OCI-LY7 (cell line): ENCODE data around the gene GALNT3. TPM values are rescaled to one million over a fixed set of nuclear protein-coding genes. Genes with fewer than 3 reads are reported as not detected.

Experiments
- BruUV-seq: library from RNA; stranded (reverse); fragments of 400-500 nt; replicated peaks from 2 replicates; lab custom pipeline; 2021; lab: Mats Ljungman, UMichigan
- CTCF ChIA-PET: fragments of 300-600 bp; sonication (Branson Sonifier 250); formaldehyde crosslinking; loops from one replicate; lab custom pipeline; 2022; ENCODE audit warnings: antibody characterized with exemption; ENCODE audit not compliant: unreplicated experiment; lab: Charles Lee
- POLR2A ChIA-PET: fragments of 300-600 bp; sonication (Branson Sonifier 250); formaldehyde crosslinking; loops from one replicate; lab custom pipeline; 2022; ENCODE audit warnings: antibody characterized with exemption; lab: Charles Lee
- DNase-seq: peaks from one replicate; pipeline ENCODE4 v3.0.0-alpha.2; 2015; ENCODE audit warnings: low spot score
- H2AFZ ChIP-seq: fragments of 200-600 bp; sonication (generic), shearing (Covaris generic); 2 replicates; pipeline ENCODE4 v1.6.1; 2014; ENCODE audit warnings: mild to moderate bottlenecking, antibody characterized with exemption, low read length, moderate library complexity
- H3K27ac ChIP-seq: fragments of 200-600 bp; sonication (generic); 2 replicates; pipeline ENCODE4 v1.5.1; 2014; ENCODE audit warnings: mixed run types, low read depth, mild to moderate bottlenecking, moderate library complexity, low read length, inconsistent platforms; ENCODE audit not compliant: poor library complexity, severe bottlenecking
- H3K36me3 ChIP-seq: fragments of 200-600 bp; sonication (generic); 2 replicates; pipeline ENCODE4 v1.6.1; 2014; ENCODE audit warnings: mild to moderate bottlenecking, antibody characterized with exemption, low read length, moderate library complexity, mixed read lengths; ENCODE audit not compliant: insufficient read depth
- H3K4me1 ChIP-seq: fragments of 200-600 bp; sonication (generic); 2 replicates; pipeline ENCODE4 v1.5.1; 2014; ENCODE audit warnings: mild to moderate bottlenecking, low read length; ENCODE audit not compliant: insufficient read depth, poor library complexity, severe bottlenecking
- H3K4me2 ChIP-seq: fragments of 200-600 bp; sonication (generic); 2 replicates; pipeline ENCODE4 v1.6.1; 2014; ENCODE audit warnings: mild to moderate bottlenecking, low read length
- H3K4me3 ChIP-seq: fragments of 200-600 bp; sonication (generic); 2 replicates; pipeline ENCODE4 v1.5.1; 2014; ENCODE audit warnings: mild to moderate bottlenecking, low read depth, low read length; ENCODE audit not compliant: poor library complexity, severe bottlenecking
- H3K79me2 ChIP-seq: fragments of 200-600 bp; sonication (generic); 2 replicates; pipeline ENCODE4 v1.6.1; 2016; ENCODE audit warnings: low read depth, mild to moderate bottlenecking, low read length, moderate library complexity, mixed read lengths; ENCODE audit not compliant: insufficient read depth
- H3K9me2 ChIP-seq: fragments of 200-600 bp; sonication (generic); 2 replicates; pipeline ENCODE4 v1.6.1; 2016; ENCODE audit warnings: mild to moderate bottlenecking, low read length, mixed read lengths; ENCODE audit not compliant: insufficient read depth
- H3K9me3 ChIP-seq: fragments of 200-600 bp; sonication (generic); 2 replicates; pipeline ENCODE4 v1.6.1; 2014; ENCODE audit warnings: mild to moderate bottlenecking, mixed run types, low read length, mixed read lengths
- H4K20me1 ChIP-seq: fragments of 200-600 bp; sonication (generic); 2 replicates; pipeline ENCODE4 v1.6.1; 2014; ENCODE audit warnings: mild to moderate bottlenecking, antibody characterized with exemption, low read length, moderate library complexity, mixed read lengths; ENCODE audit not compliant: insufficient read depth
- EZH2phosphoT487 ChIP-seq: fragments of 200-600 bp; sonication (generic); IDR thresholded peaks from 2 replicates; pipeline ENCODE4 v1.6.1; 2018; ENCODE audit warnings: low read depth, borderline replicate concordance, mild to moderate bottlenecking, mixed run types, antibody characterized with exemption, low read length, moderate library complexity, mixed read lengths
- intact Hi-C: fragments of 100-400 bp; cut with micrococcal nuclease; formaldehyde crosslinking; loops from one replicate; pipeline ENCODE4 v1.10.0; 2022; ENCODE audit not compliant: unreplicated experiment
- total RNA-seq, 2 experiments: library from RNA; depleted of rRNA in 1 of 2; stranded (reverse); fragments of >200 nt in 1 of 2; shearing (Covaris generic) in 1 of 2; gene quantifications; 2 replicates each; pipeline ENCODE4 v1.2.3, GENCODE V29; 2014 to 2022
- TF ChIP-seq, protein P1 (sequence below): fragments of 200-600 bp; sonication (generic); conservative IDR thresholded peaks from 2 replicates; pipeline ENCODE4 v1.5.1; 2014; ENCODE audit warnings: mild to moderate bottlenecking, antibody characterized with exemption, low read length, moderate library complexity, mixed read lengths

The GALNT3 gene
- total RNA-seq, 2 experiments from 2014 or later: 0.44 to 3.6 TPM

DNA sequence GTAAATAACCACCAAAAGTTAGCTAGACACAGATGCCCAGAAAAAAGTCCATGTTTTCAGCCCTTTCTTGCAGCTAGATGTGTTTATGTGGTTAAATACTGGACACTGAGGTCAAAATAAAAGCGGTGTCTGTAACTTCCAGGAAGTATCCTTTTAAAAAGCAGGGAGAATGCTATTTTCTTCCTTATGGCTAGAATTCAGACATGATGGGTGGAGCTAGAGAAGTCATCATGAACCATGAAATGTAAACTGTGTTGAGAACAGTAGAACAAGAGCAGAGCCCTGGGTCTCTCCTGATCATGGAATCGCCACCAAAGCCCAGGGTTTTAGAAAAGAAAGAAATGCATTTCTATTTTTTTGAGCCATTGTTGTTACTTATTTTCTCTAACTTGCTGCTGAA, 41.3 kb upstream of the GALNT3 start:
- Histone ChIP-seq H3K4me1 (no peaks in the 10 kb centered on the region), H3K4me2 (no peak overlapping the region), H2AFZ (no peak overlapping the region), H3K9me3 (no peaks in the 10 kb centered on the region), H3K36me3 (no peaks in the 10 kb centered on the region), H3K9me2 (no peaks in the 10 kb centered on the region), H4K20me1 (no peaks in the 10 kb centered on the region), H3K4me3 (no peak overlapping the region), H3K27ac (no peak overlapping the region), H3K79me2 (no peaks in the 10 kb centered on the region)
- no peak for DNase-seq
- intact Hi-C loops: no loop called here
- POLR2A ChIA-PET: interaction anchor here (0.6 to 0.9 kb wide), 2 partner anchors 70 to 114 kb away, joined by 3 read pairs; no protein-coding TSS in a partner anchor
- no TSS peak for BruUV-seq
- TF ChIP-seq EZH2phosphoT487: no peak
- TF ChIP-seq, protein P1, sequence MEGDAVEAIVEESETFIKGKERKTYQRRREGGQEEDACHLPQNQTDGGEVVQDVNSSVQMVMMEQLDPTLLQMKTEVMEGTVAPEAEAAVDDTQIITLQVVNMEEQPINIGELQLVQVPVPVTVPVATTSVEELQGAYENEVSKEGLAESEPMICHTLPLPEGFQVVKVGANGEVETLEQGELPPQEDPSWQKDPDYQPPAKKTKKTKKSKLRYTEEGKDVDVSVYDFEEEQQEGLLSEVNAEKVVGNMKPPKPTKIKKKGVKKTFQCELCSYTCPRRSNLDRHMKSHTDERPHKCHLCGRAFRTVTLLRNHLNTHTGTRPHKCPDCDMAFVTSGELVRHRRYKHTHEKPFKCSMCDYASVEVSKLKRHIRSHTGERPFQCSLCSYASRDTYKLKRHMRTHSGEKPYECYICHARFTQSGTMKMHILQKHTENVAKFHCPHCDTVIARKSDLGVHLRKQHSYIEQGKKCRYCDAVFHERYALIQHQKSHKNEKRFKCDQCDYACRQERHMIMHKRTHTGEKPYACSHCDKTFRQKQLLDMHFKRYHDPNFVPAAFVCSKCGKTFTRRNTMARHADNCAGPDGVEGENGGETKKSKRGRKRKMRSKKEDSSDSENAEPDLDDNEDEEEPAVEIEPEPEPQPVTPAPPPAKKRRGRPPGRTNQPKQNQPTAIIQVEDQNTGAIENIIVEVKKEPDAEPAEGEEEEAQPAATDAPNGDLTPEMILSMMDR: no peak
- CTCF ChIA-PET: no interaction called here

DNA sequence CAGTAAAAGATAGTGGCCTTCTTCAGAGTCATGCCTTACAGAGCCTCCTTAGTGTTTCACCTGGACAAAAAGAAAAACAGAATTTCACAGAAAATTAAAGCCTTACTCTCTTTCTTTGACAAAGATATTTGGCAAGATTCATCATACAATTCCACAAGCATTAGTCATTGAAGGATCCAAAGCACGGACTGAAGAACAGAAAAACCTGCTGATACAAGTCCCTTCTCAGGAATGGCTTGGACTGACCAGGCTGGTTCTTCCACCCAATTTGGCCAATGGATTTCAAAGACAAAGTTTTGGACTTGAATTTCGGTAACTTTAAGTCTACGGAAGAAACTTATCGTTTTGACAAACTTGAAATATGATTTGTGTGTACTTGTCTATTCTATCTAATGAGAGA, 39.1 kb upstream of the GALNT3 start:
- Histone ChIP-seq H3K36me3 (no peaks in the 10 kb centered on the region), H3K79me2 (no peaks in the 10 kb centered on the region), H3K9me3 (no peaks in the 10 kb centered on the region), H3K27ac (no peak overlapping the region), H3K4me1 (no peaks in the 10 kb centered on the region), H3K9me2 (no peaks in the 10 kb centered on the region), H4K20me1 (no peaks in the 10 kb centered on the region), H3K4me3 (no peak overlapping the region), H2AFZ (no peak overlapping the region), H3K4me2 (no peak overlapping the region)
- CTCF ChIA-PET: no interaction called here
- BruUV-seq: no TSS peak
- intact Hi-C loops: no loop called here
- no peak for TF ChIP-seq EZH2phosphoT487
- TF ChIP-seq, protein P1: no peak
- no peak for DNase-seq
- POLR2A ChIA-PET: no interaction called here

DNA sequence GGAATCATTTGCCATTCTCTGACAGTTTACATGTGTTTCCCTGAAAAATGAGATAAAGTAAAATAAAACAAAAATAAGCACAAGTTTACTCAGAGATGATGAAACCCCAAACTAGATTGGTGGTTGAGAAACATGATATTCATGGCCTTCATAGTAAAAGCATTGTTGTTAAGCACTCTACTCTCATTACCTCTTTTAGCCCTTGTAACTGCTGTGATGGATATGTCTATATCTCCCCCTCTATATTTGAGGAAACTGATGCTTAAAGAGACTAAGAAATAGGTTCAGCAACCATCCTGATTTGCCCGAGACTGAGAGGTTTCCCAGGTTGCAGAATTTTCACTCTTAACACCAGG, 33.9 kb upstream of the GALNT3 start:
- BruUV-seq: no TSS peak
- Histone ChIP-seq H3K4me3 (no peak overlapping the region), H3K4me2 (no peak overlapping the region), H3K4me1 (no peaks in the 10 kb centered on the region), H3K9me2 (no peaks in the 10 kb centered on the region), H3K36me3 (no peaks in the 10 kb centered on the region), H3K79me2 (no peaks in the 10 kb centered on the region), H4K20me1 (no peaks in the 10 kb centered on the region), H2AFZ (no peak overlapping the region), H3K27ac (no peak overlapping the region), H3K9me3 (no peaks in the 10 kb centered on the region)
- POLR2A ChIA-PET: no interaction called here
- CTCF ChIA-PET: interaction anchor here (0.5 kb wide), 1 partner anchor 277 kb away, joined by 8 read pairs; no protein-coding TSS in a partner anchor
- no peak for TF ChIP-seq EZH2phosphoT487
- TF ChIP-seq, protein P1: no peak
- no peak for DNase-seq
- intact Hi-C loops: no loop called here
